RWPE2 (cell line): ENCODE measurements around the gene ASIC2.
A peak's percentile ranks its signal among the peaks of the same experiment; 100 is the strongest.

ENCODE experiments used
- ATAC-seq: fragments of 200-7000 bp; cut with Tn5 transposase; 3 replicates; pipeline ENCODE4 v1.9.1; 2021; ENCODE audit warnings: low read depth
- DNase-seq: peaks from one replicate; pipeline ENCODE4 v3.0.0-alpha.2; 2020; ENCODE audit warnings: low spot score
- H3K27ac ChIP-seq: fragments of 450-650 bp; 2 replicates; pipeline ENCODE4 v1.5.1; 2017; ENCODE audit warnings: mild to moderate bottlenecking; ENCODE audit not compliant: poor library complexity, severe bottlenecking
- H3K27me3 ChIP-seq: fragments of 250-450 bp; sonication (Bioruptor Pico); 2 replicates; pipeline ENCODE4 v1.5.1; 2021; ENCODE audit warnings: mild to moderate bottlenecking, moderate library complexity; ENCODE audit not compliant: insufficient read depth, poor library complexity, severe bottlenecking
- H3K36me3 ChIP-seq: fragments of 250-450 bp; sonication (Bioruptor Pico); 2 replicates; pipeline ENCODE4 v1.5.1; 2020; ENCODE audit warnings: low read depth, mild to moderate bottlenecking, moderate library complexity
- H3K4me1 ChIP-seq: fragments of 250-450 bp; sonication (Bioruptor Pico); 2 replicates; pipeline ENCODE4 v1.5.1; 2021; ENCODE audit warnings: mild to moderate bottlenecking, moderate library complexity; ENCODE audit not compliant: insufficient read depth, poor library complexity, severe bottlenecking
- H3K4me3 ChIP-seq: fragments of 250-450 bp; sonication (Bioruptor Pico); 2 replicates; pipeline ENCODE4 v1.5.1; 2021; ENCODE audit warnings: mild to moderate bottlenecking, moderate library complexity; ENCODE audit not compliant: severe bottlenecking
- H3K9me3 ChIP-seq: fragments of 250-450 bp; sonication (Bioruptor Pico); 2 replicates; pipeline ENCODE4 v1.5.1; 2021; ENCODE audit warnings: mild to moderate bottlenecking, moderate library complexity; ENCODE audit not compliant: severe bottlenecking
- CTCF ChIP-seq: fragments of 450-650 bp; IDR thresholded peaks from one replicate; pipeline ENCODE4 v1.5.1; 2017; ENCODE audit warnings: mild to moderate bottlenecking, moderate library complexity; ENCODE audit not compliant: poor library complexity, severe bottlenecking

ASIC2 gene

GRCh38 chr17:33167736-33168135 lies 125.4 kb downstream of the ASIC2 start:
- Histone ChIP-seq H3K4me3 (no peak overlapping the region), H3K4me1 (peaks cover 35% of the 10 kb centered on the region), H3K27ac (no peak overlapping the region), H3K36me3 (no peaks in the 10 kb centered on the region), H3K27me3 (no peaks in the 10 kb centered on the region), H3K9me3 (no peaks in the 10 kb centered on the region)
- TF ChIP-seq CTCF = no peak
- DNase-seq (no peak), ATAC-seq (no peak)

GRCh38 chr17:33166472-33166871 lies 126.6 kb downstream of the ASIC2 start:
- H3K27ac ChIP-seq = no peak overlapping the region
- no peak for TF ChIP-seq CTCF
- ATAC-seq (no peak), DNase-seq (no peak)
- no peaks in the 10 kb centered on the region for H3K9me3 ChIP-seq
- no peaks in the 10 kb centered on the region for H3K27me3 ChIP-seq
- no peaks in the 10 kb centered on the region for H3K36me3 ChIP-seq
- H3K4me3 ChIP-seq = no peak overlapping the region
- peaks cover 35% of the 10 kb centered on the region for H3K4me1 ChIP-seq

GRCh38 chr17:33164169-33164881 lies 128.8 kb downstream of the ASIC2 start:
- H3K27me3 ChIP-seq = no peaks in the 10 kb centered on the region
- H3K27ac ChIP-seq = peak overlapping the region; percentile 59
- no peak overlapping the region for H3K4me3 ChIP-seq
- DNase-seq = peak; percentile 82
- peaks cover 20% of the 10 kb centered on the region for H3K4me1 ChIP-seq
- no peaks in the 10 kb centered on the region for H3K9me3 ChIP-seq
- ATAC-seq = peak; percentile 96
- no peak for TF ChIP-seq CTCF
- no peaks in the 10 kb centered on the region for H3K36me3 ChIP-seq

- no peak for TF ChIP-seq CTCF
- no peak; the same call in 2 of the 3 replicates for ATAC-seq
- H3K27ac ChIP-seq = peak overlapping the region; percentile 59
Observed at GRCh38 chr17:33163533-33164168, 129.4 kb downstream of the ASIC2 start.

More at GRCh38 chr17:33163533-33164168, 129.4 kb downstream of the ASIC2 start:
- H3K36me3 ChIP-seq = no peaks in the 10 kb centered on the region
- H3K9me3 ChIP-seq = no peaks in the 10 kb centered on the region
- H3K4me3 ChIP-seq = no peak overlapping the region
- no peak for DNase-seq
- peaks cover 18% of the 10 kb centered on the region for H3K4me1 ChIP-seq
- no peaks in the 10 kb centered on the region for H3K27me3 ChIP-seq
